ENCODE measurements around the gene LMCD1. TPM values are rescaled to one million over a fixed set of nuclear protein-coding genes. Genes with fewer than 3 reads are reported as not detected.

Gene LMCD1
- total and polyA plus RNA-seq, 4 donors = 192 to 1,289 (median 381) TPM

DNA sequence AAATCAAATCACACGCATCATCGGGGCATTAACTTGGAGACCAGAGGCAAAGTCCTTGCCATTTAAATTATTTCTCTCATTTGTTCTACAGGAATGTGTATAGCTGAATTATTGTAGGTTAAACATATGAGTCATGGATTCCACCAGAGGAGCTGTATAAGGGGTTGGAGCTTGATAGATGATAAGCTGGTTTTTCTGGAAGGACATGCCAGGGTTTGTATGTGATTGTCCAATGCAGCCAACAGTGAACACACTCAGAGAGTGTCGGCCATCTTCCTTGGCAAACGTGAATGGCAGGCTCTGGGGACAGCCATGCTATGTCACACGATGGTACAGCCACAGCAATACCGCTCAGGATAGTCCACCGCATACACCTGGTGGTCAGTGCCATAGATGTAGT lies 117.9 kb downstream of the LMCD1 start:
- Histone ChIP-seq H3K27me3 (ENCODE audit: control insufficient read depth in 1 of 2, insufficient read depth in 2 of 2, low read length in 1 of 2) (no peaks in the 10 kb centered on the region), H3K9me3 (ENCODE audit: control insufficient read depth, low read length) (no peaks in the 10 kb centered on the region), H3K27ac (ENCODE audit: low read depth in 1 of 2, low read length in 2 of 2) (no peak overlapping the region), H3K36me3 (ENCODE audit: control insufficient read depth in 1 of 2, insufficient read depth in 2 of 2, low read length in 1 of 2) (no peaks in the 10 kb centered on the region), H3K4me1 (ENCODE audit: control insufficient read depth in 1 of 2, insufficient read depth in 2 of 2, low read length in 2 of 2) (no peaks in the 10 kb centered on the region), H3K4me3 (ENCODE audit: low read length in 2 of 2) (no peak overlapping the region)
- no peak for ATAC-seq (ENCODE audit: low FRiP score)
- intact Hi-C loops (cut with DNase I) = no loop called here
- WGBS, 2 donors = 69 to 81% methylated on average over 7 of the region's 7 CpGs
- DNase-seq = no peak

DNA sequence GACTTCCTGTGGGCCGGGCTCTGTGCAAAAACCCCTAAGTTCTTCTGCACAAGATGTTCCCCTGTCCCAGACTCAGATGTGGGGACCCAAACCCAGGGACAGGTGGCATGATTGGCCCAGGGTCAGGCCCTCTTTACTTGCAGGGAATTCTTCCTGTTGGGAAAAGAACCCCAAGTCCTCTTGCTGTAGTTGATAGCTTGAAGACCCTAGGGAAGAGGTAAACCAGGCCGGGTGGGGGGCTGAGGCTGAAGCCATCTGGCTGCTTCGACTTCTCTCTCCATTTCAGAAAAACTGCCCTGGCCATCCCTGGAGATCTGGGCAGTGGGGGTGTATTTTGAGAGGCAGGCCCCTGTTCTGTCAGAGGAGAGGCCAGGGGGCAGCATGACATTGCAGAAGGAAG lies 119.5 kb downstream of the LMCD1 start:
- no peak overlapping the region for H3K27ac ChIP-seq (ENCODE audit: low read depth in 1 of 2, low read length in 2 of 2)
- no peaks in the 10 kb centered on the region for H3K4me1 ChIP-seq (ENCODE audit: control insufficient read depth in 1 of 2, insufficient read depth in 2 of 2, low read length in 2 of 2)
- intact Hi-C loops (cut with DNase I) = loop anchor here (5.0 to 10.0 kb wide), 2 partner anchors 179 to 296 kb away; no protein-coding TSS in a partner anchor
- H3K36me3 ChIP-seq (ENCODE audit: control insufficient read depth in 1 of 2, insufficient read depth in 2 of 2, low read length in 1 of 2) = no peaks in the 10 kb centered on the region
- DNase-seq (no peak), ATAC-seq (ENCODE audit: low FRiP score) (no peak)
- no peaks in the 10 kb centered on the region for H3K9me3 ChIP-seq (ENCODE audit: control insufficient read depth, low read length)
- WGBS, 2 donors = 61 to 65% methylated on average over 3 of the region's 3 CpGs
- H3K27me3 ChIP-seq (ENCODE audit: control insufficient read depth in 1 of 2, insufficient read depth in 2 of 2, low read length in 1 of 2) = no peaks in the 10 kb centered on the region
- no peak overlapping the region for H3K4me3 ChIP-seq (ENCODE audit: low read length in 2 of 2)

GRCh38 chr3:8621872-8622271 lies 120.2 kb downstream of the LMCD1 start:
- no peaks in the 10 kb centered on the region for H3K36me3 ChIP-seq (ENCODE audit: control insufficient read depth in 1 of 2, insufficient read depth in 2 of 2, low read length in 1 of 2)
- H3K4me3 ChIP-seq (ENCODE audit: low read length in 2 of 2) = no peak overlapping the region
- H3K27ac ChIP-seq (ENCODE audit: low read depth in 1 of 2, low read length in 2 of 2) = no peak overlapping the region
- ATAC-seq (ENCODE audit: low FRiP score) (no peak), DNase-seq (no peak)
- H3K27me3 ChIP-seq (ENCODE audit: control insufficient read depth in 1 of 2, insufficient read depth in 2 of 2, low read length in 1 of 2) = no peaks in the 10 kb centered on the region
- H3K4me1 ChIP-seq (ENCODE audit: control insufficient read depth in 1 of 2, insufficient read depth in 2 of 2, low read length in 2 of 2) = no peaks in the 10 kb centered on the region
- intact Hi-C loops (cut with DNase I) = loop anchor here (5.0 to 10.0 kb wide), 2 partner anchors 180 to 297 kb away; no protein-coding TSS in a partner anchor
- H3K9me3 ChIP-seq (ENCODE audit: control insufficient read depth, low read length) = no peaks in the 10 kb centered on the region
- WGBS, 2 donors = 51 to 57% methylated on average over 4 of the region's 4 CpGs

DNA sequence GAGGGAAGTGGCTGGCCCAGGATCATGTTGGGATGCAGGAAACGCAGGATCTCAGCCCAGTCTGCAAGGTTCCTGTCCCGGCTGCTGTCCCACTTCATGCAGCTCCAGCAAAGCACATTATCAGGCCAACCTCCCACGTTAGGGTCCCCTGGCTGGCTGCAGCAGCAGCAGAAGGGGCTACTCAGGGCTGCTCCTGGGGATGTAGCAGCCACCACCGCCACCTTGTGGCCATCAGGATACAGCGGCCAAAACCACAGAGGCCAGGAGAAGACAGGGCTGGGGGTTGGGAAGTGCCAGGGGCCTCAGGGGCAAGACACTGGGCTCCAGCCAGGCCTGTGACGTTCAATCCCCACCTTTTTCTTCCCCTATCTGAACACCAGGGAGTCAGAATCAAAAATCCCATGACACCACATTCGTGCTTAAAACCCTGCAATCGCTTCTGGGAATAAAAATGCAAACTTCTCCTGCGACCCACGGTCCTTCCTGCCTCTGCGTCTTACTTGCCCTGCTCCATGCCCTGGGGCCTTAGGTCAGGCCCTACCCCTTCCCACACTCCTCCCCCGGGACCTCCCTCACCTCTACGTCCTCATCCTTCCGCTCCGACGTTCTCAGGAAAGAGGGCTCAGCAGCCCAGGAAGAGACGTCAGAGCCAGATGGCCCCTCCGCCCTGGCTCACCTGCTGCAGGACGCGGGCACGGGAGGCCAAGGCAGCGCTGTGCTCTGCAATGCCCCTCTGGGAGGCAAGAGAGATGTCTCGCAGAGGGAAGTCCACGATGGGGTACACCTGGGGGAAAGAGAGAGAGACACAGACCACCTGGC lies 121.5 kb downstream of the LMCD1 start:
- WGBS, 2 donors = 47 to 53% methylated on average over 24 of the region's 24 CpGs
- no peaks in the 10 kb centered on the region for H3K9me3 ChIP-seq (ENCODE audit: control insufficient read depth, low read length)
- H3K4me1 ChIP-seq (ENCODE audit: control insufficient read depth in 1 of 2, insufficient read depth in 2 of 2, low read length in 2 of 2) = no peaks in the 10 kb centered on the region
- no peak overlapping the region for H3K4me3 ChIP-seq (ENCODE audit: low read length in 2 of 2)
- no peaks in the 10 kb centered on the region for H3K27me3 ChIP-seq (ENCODE audit: control insufficient read depth in 1 of 2, insufficient read depth in 2 of 2, low read length in 1 of 2)
- no peak overlapping the region for H3K27ac ChIP-seq (ENCODE audit: low read depth in 1 of 2, low read length in 2 of 2)
- ATAC-seq (ENCODE audit: low FRiP score) (peak; percentile 87), DNase-seq (peak; percentile 73 to 89)
- no peaks in the 10 kb centered on the region for H3K36me3 ChIP-seq (ENCODE audit: control insufficient read depth in 1 of 2, insufficient read depth in 2 of 2, low read length in 1 of 2)
- intact Hi-C loops (cut with DNase I) = loop anchor here (1.0 to 10.0 kb wide), 3 partner anchors 181 to 298 kb away; no protein-coding TSS in a partner anchor

GRCh38 chr3:8623741-8624140 lies 122.1 kb downstream of the LMCD1 start:
- intact Hi-C loops (cut with DNase I) = loop anchor here (1.0 to 10.0 kb wide), 3 partner anchors 181 to 299 kb away; no protein-coding TSS in a partner anchor
- no peaks in the 10 kb centered on the region for H3K27me3 ChIP-seq (ENCODE audit: control insufficient read depth in 1 of 2, insufficient read depth in 2 of 2, low read length in 1 of 2)
- H3K4me1 ChIP-seq (ENCODE audit: control insufficient read depth in 1 of 2, insufficient read depth in 2 of 2, low read length in 2 of 2) = no peaks in the 10 kb centered on the region
- no peaks in the 10 kb centered on the region for H3K36me3 ChIP-seq (ENCODE audit: control insufficient read depth in 1 of 2, insufficient read depth in 2 of 2, low read length in 1 of 2)
- no peaks in the 10 kb centered on the region for H3K9me3 ChIP-seq (ENCODE audit: control insufficient read depth, low read length)
- DNase-seq (no peak), ATAC-seq (ENCODE audit: low FRiP score) (no peak)
- WGBS, 2 donors = 92 to 95% methylated on average over 14 of the region's 14 CpGs
- H3K4me3 ChIP-seq (ENCODE audit: low read length in 2 of 2) = no peak overlapping the region
- no peak overlapping the region for H3K27ac ChIP-seq (ENCODE audit: low read depth in 1 of 2, low read length in 2 of 2)

Other genes with a start within 250 kb of the LMCD1 start
- gene SSUH2, start 143.0 kb downstream of the LMCD1 start, total RNA-seq = under 1 TPM; 0.49 to 0.78 TPM
- 10 to 100 TPM in 1 of 2 donors, under 1 TPM in 1; 0.15 to 15.7 TPM for gene SSUH2, start 143.0 kb downstream of the LMCD1 start, polyA plus RNA-seq
- not detected for gene CAV3, start 232.0 kb downstream of the LMCD1 start, total RNA-seq
- gene CAV3, start 232.0 kb downstream of the LMCD1 start, polyA plus RNA-seq = under 1 TPM in 1 of 2 donors, not detected in 1; 0.25 TPM